MCF 10A (cell line): ENCODE results near the gene MYF5. TPM values are rescaled to one million over a fixed set of nuclear protein-coding genes. Genes with fewer than 3 reads are reported as not detected.

Experiments
- BruUV-seq: library from RNA; stranded (reverse); fragments of 400-500 nt; replicated peaks from 2 replicates; lab custom pipeline; 2021; lab: Mats Ljungman, UMichigan
- CTCF ChIA-PET: fragments of 300-600 bp; sonication (Branson Sonifier 250); formaldehyde crosslinking; extraction: SDS; loops from one replicate; lab custom pipeline; 2021; ENCODE audit warnings: antibody characterized with exemption, inconsistent platforms; lab: Yijun Ruan, JAX
- POLR2A ChIA-PET: fragments of 300-600, 350-650 bp; sonication (Branson Sonifier 250); formaldehyde crosslinking; extraction: SDS; loops from one replicate; lab custom pipeline; 2020; ENCODE audit warnings: antibody characterized with exemption, inconsistent platforms; lab: Yijun Ruan, JAX
- DNase-seq: peaks from one replicate; pipeline ENCODE4 v3.0.0-alpha.2; 2018; ENCODE audit not compliant: unreplicated experiment
- H3K27ac Mint-ChIP-seq: one replicate; pipeline ENCODE4 v1.8.0; 2022; ENCODE audit warnings: mild to moderate bottlenecking, low read depth, mixed read lengths; ENCODE audit not compliant: unreplicated experiment
- H3K27me3 Mint-ChIP-seq: one replicate; pipeline ENCODE4 v1.8.0; 2022; ENCODE audit warnings: mixed read lengths; ENCODE audit not compliant: insufficient read depth, unreplicated experiment
- H3K36me3 Mint-ChIP-seq: one replicate; pipeline ENCODE4 v1.8.0; 2022; ENCODE audit warnings: mild to moderate bottlenecking, moderate library complexity, mixed read lengths; ENCODE audit not compliant: insufficient read depth, unreplicated experiment
- H3K4me1 Mint-ChIP-seq: one replicate; pipeline ENCODE4 v1.8.0; 2022; ENCODE audit warnings: mixed read lengths; ENCODE audit not compliant: insufficient read depth, unreplicated experiment
- H3K4me3 Mint-ChIP-seq: one replicate; pipeline ENCODE4 v1.8.0; 2022; ENCODE audit warnings: mild to moderate bottlenecking, moderate library complexity, mixed read lengths; ENCODE audit not compliant: unreplicated experiment
- H3K9me3 Mint-ChIP-seq: one replicate; pipeline ENCODE4 v1.8.0; 2022; ENCODE audit warnings: mixed read lengths; ENCODE audit not compliant: unreplicated experiment
- CTCF ChIP-seq: fragments of 200-600 bp; IDR thresholded peaks from one replicate; pipeline ENCODE4 v1.8.0; 2022; ENCODE audit warnings: antibody characterized with exemption, mild to moderate bottlenecking; ENCODE audit not compliant: unreplicated experiment
- intact Hi-C: fragments of 100-400 bp; cut with micrococcal nuclease; formaldehyde crosslinking; loops from 2 replicates; pipeline ENCODE4 v1.14.1; 2022
- total RNA-seq: library from RNA; stranded (reverse); gene quantifications from 2 replicates; pipeline ENCODE4 v1.2.3, GENCODE V29; 2022

MYF5 gene
- total RNA-seq, 1 experiment from 2014 or later = not detected

- ChIA-PET CTCF (interaction anchor here (0.7 kb wide), 1 partner anchor 86 kb away, joined by 3 read pairs; no protein-coding TSS in a partner anchor), POLR2A (no interaction called here)
- intact Hi-C loops = no loop called here
- Mint-ChIP-seq H3K4me1 (no peaks in the 10 kb centered on the region), H3K36me3 (no peaks in the 10 kb centered on the region), H3K9me3 (no peaks in the 10 kb centered on the region), H3K27me3 (peaks cover 65% of the 10 kb centered on the region), H3K27ac (no peak overlapping the region), H3K4me3 (no peak overlapping the region)
- no peak for DNase-seq
- BruUV-seq = no TSS peak
- TF ChIP-seq CTCF = no peak
These were observed 32.6 kb upstream of the MYF5 start for GRCh38 chr12:80684077-80684495.

GRCh38 chr12:80690090-80690489 is 26.6 kb upstream of the MYF5 start:
- BruUV-seq = no TSS peak
- POLR2A ChIA-PET = no interaction called here
- no peak overlapping the region for H3K4me3 Mint-ChIP-seq
- intact Hi-C loops = no loop called here
- no peaks in the 10 kb centered on the region for H3K36me3 Mint-ChIP-seq
- peaks cover 23% of the 10 kb centered on the region for H3K27me3 Mint-ChIP-seq
- CTCF ChIA-PET = no interaction called here
- no peak for DNase-seq
- H3K4me1 Mint-ChIP-seq = no peaks in the 10 kb centered on the region
- no peak overlapping the region for H3K27ac Mint-ChIP-seq
- H3K9me3 Mint-ChIP-seq = no peaks in the 10 kb centered on the region
- no peak for TF ChIP-seq CTCF

GRCh38 chr12:80690513-80690912 is 26.2 kb upstream of the MYF5 start:
- intact Hi-C loops = no loop called here
- H3K27ac Mint-ChIP-seq = no peak overlapping the region
- peaks cover 22% of the 10 kb centered on the region for H3K27me3 Mint-ChIP-seq
- ChIA-PET CTCF (no interaction called here), POLR2A (no interaction called here)
- H3K9me3 Mint-ChIP-seq = no peaks in the 10 kb centered on the region
- no peaks in the 10 kb centered on the region for H3K4me1 Mint-ChIP-seq
- no peak for TF ChIP-seq CTCF
- no TSS peak for BruUV-seq
- no peak for DNase-seq
- no peaks in the 10 kb centered on the region for H3K36me3 Mint-ChIP-seq
- no peak overlapping the region for H3K4me3 Mint-ChIP-seq

GRCh38 chr12:80692114-80692513 is 24.6 kb upstream of the MYF5 start:
- POLR2A ChIA-PET = interaction anchor here (0.7 kb wide), 1 partner anchor 12 kb away, joined by 3 read pairs; no protein-coding TSS in a partner anchor
- DNase-seq = no peak
- intact Hi-C loops = no loop called here
- BruUV-seq = no TSS peak
- Mint-ChIP-seq H3K27me3 (peaks cover 8% of the 10 kb centered on the region), H3K27ac (no peak overlapping the region), H3K9me3 (no peaks in the 10 kb centered on the region), H3K36me3 (no peaks in the 10 kb centered on the region), H3K4me1 (no peaks in the 10 kb centered on the region), H3K4me3 (no peak overlapping the region)
- CTCF ChIA-PET = no interaction called here
- TF ChIP-seq CTCF = no peak
